Measurements from ENCODE around the gene ARHGEF9.

The ARHGEF9 gene

GRCh38 chrX:63746278-63746677 is 38.7 kb downstream of the ARHGEF9 start:
- H3K27ac ChIP-seq (ENCODE audit: low read length), result no peak overlapping the region
- H3K36me3 ChIP-seq (ENCODE audit: insufficient read depth, low read depth, low read length), result no peaks in the 10 kb centered on the region
- H3K4me1 ChIP-seq (ENCODE audit: insufficient read depth, low read length), result peaks cover 6% of the 10 kb centered on the region; the same call in 1 of the 2 replicates
- no peak overlapping the region for H3K4me3 ChIP-seq (ENCODE audit: low read length)
- H3K9ac ChIP-seq (ENCODE audit: low read depth, low read length), result no peak overlapping the region
- no peaks in the 10 kb centered on the region for H3K9me3 ChIP-seq (ENCODE audit: insufficient read depth, low read depth, low read length)
- H3K27me3 ChIP-seq (ENCODE audit: insufficient read depth, low read length), result no peaks in the 10 kb centered on the region

- Histone ChIP-seq H3K4me1 (ENCODE audit: insufficient read depth, low read length) (no peaks in the 10 kb centered on the region; the same call in 1 of the 2 replicates), H3K36me3 (ENCODE audit: insufficient read depth, low read depth, low read length) (no peaks in the 10 kb centered on the region), H3K9ac (ENCODE audit: low read depth, low read length) (no peak overlapping the region), H3K9me3 (ENCODE audit: insufficient read depth, low read depth, low read length) (no peaks in the 10 kb centered on the region), H3K27ac (ENCODE audit: low read length) (no peak overlapping the region), H3K27me3 (ENCODE audit: insufficient read depth, low read length) (no peaks in the 10 kb centered on the region), H3K4me3 (ENCODE audit: low read length) (no peak overlapping the region)
Measured at GRCh38 chrX:63744850-63745394, 40.1 kb downstream of the ARHGEF9 start.

GRCh38 chrX:63743596-63743995 is 41.4 kb downstream of the ARHGEF9 start:
- Histone ChIP-seq H3K4me1 (ENCODE audit: insufficient read depth, low read length) (no peaks in the 10 kb centered on the region; the same call in 1 of the 2 replicates), H3K9me3 (ENCODE audit: insufficient read depth, low read depth, low read length) (no peaks in the 10 kb centered on the region), H3K9ac (ENCODE audit: low read depth, low read length) (no peak overlapping the region), H3K4me3 (ENCODE audit: low read length) (no peak overlapping the region), H3K27ac (ENCODE audit: low read length) (no peak overlapping the region), H3K36me3 (ENCODE audit: insufficient read depth, low read depth, low read length) (no peaks in the 10 kb centered on the region), H3K27me3 (ENCODE audit: insufficient read depth, low read length) (no peaks in the 10 kb centered on the region)

- Histone ChIP-seq H3K36me3 (ENCODE audit: insufficient read depth, low read depth, low read length) (no peaks in the 10 kb centered on the region), H3K9ac (ENCODE audit: low read depth, low read length) (no peak overlapping the region), H3K9me3 (ENCODE audit: insufficient read depth, low read depth, low read length) (no peaks in the 10 kb centered on the region), H3K27me3 (ENCODE audit: insufficient read depth, low read length) (no peaks in the 10 kb centered on the region), H3K27ac (ENCODE audit: low read length) (no peak overlapping the region), H3K4me3 (ENCODE audit: low read length) (no peak overlapping the region), H3K4me1 (ENCODE audit: insufficient read depth, low read length) (no peaks in the 10 kb centered on the region; the same call in 1 of the 2 replicates)
Measured at GRCh38 chrX:63740382-63740781, 44.6 kb downstream of the ARHGEF9 start.

GRCh38 chrX:63739885-63740284 is 45.1 kb downstream of the ARHGEF9 start:
- H3K27ac ChIP-seq (ENCODE audit: low read length), result no peak overlapping the region
- no peak overlapping the region for H3K9ac ChIP-seq (ENCODE audit: low read depth, low read length)
- H3K27me3 ChIP-seq (ENCODE audit: insufficient read depth, low read length), result no peaks in the 10 kb centered on the region
- H3K9me3 ChIP-seq (ENCODE audit: insufficient read depth, low read depth, low read length), result no peaks in the 10 kb centered on the region
- no peaks in the 10 kb centered on the region; the same call in 1 of the 2 replicates for H3K4me1 ChIP-seq (ENCODE audit: insufficient read depth, low read length)
- H3K4me3 ChIP-seq (ENCODE audit: low read length), result no peak overlapping the region
- H3K36me3 ChIP-seq (ENCODE audit: insufficient read depth, low read depth, low read length), result no peaks in the 10 kb centered on the region

GRCh38 chrX:63738696-63739095 is 46.3 kb downstream of the ARHGEF9 start:
- H3K9me3 ChIP-seq (ENCODE audit: insufficient read depth, low read depth, low read length), result no peaks in the 10 kb centered on the region
- no peak overlapping the region for H3K27ac ChIP-seq (ENCODE audit: low read length)
- no peaks in the 10 kb centered on the region; the same call in 1 of the 2 replicates for H3K4me1 ChIP-seq (ENCODE audit: insufficient read depth, low read length)
- no peak overlapping the region for H3K9ac ChIP-seq (ENCODE audit: low read depth, low read length)
- H3K4me3 ChIP-seq (ENCODE audit: low read length), result no peak overlapping the region
- H3K36me3 ChIP-seq (ENCODE audit: insufficient read depth, low read depth, low read length), result no peaks in the 10 kb centered on the region
- H3K27me3 ChIP-seq (ENCODE audit: insufficient read depth, low read length), result no peaks in the 10 kb centered on the region

GRCh38 chrX:63737131-63737921 is 47.7 kb downstream of the ARHGEF9 start:
- Histone ChIP-seq H3K9ac (ENCODE audit: low read depth, low read length) (no peak overlapping the region), H3K27ac (ENCODE audit: low read length) (no peak overlapping the region), H3K9me3 (ENCODE audit: insufficient read depth, low read depth, low read length) (no peaks in the 10 kb centered on the region), H3K4me1 (ENCODE audit: insufficient read depth, low read length) (no peaks in the 10 kb centered on the region; the same call in 1 of the 2 replicates), H3K27me3 (ENCODE audit: insufficient read depth, low read length) (no peaks in the 10 kb centered on the region), H3K4me3 (ENCODE audit: low read length) (no peak overlapping the region), H3K36me3 (ENCODE audit: insufficient read depth, low read depth, low read length) (no peaks in the 10 kb centered on the region)

GRCh38 chrX:63735882-63736281 is 49.1 kb downstream of the ARHGEF9 start:
- no peaks in the 10 kb centered on the region for H3K36me3 ChIP-seq (ENCODE audit: insufficient read depth, low read depth, low read length)
- no peaks in the 10 kb centered on the region for H3K27me3 ChIP-seq (ENCODE audit: insufficient read depth, low read length)
- no peaks in the 10 kb centered on the region; the same call in 1 of the 2 replicates for H3K4me1 ChIP-seq (ENCODE audit: insufficient read depth, low read length)
- H3K9ac ChIP-seq (ENCODE audit: low read depth, low read length), result no peak overlapping the region
- H3K4me3 ChIP-seq (ENCODE audit: low read length), result no peak overlapping the region
- no peaks in the 10 kb centered on the region for H3K9me3 ChIP-seq (ENCODE audit: insufficient read depth, low read depth, low read length)
- no peak overlapping the region for H3K27ac ChIP-seq (ENCODE audit: low read length)

- no peak overlapping the region for H3K4me3 ChIP-seq (ENCODE audit: low read length)
- no peaks in the 10 kb centered on the region for H3K4me1 ChIP-seq (ENCODE audit: insufficient read depth, low read length)
- H3K36me3 ChIP-seq (ENCODE audit: insufficient read depth, low read depth, low read length), result peaks cover 44% of the 10 kb centered on the region; the same call in 1 of the 2 replicates
- H3K27ac ChIP-seq (ENCODE audit: low read length), result no peak overlapping the region
- no peaks in the 10 kb centered on the region for H3K27me3 ChIP-seq (ENCODE audit: insufficient read depth, low read length)
- H3K9ac ChIP-seq (ENCODE audit: low read depth, low read length), result no peak overlapping the region
- no peaks in the 10 kb centered on the region for H3K9me3 ChIP-seq (ENCODE audit: insufficient read depth, low read depth, low read length)
Measured at GRCh38 chrX:63720293-63720692, 64.7 kb downstream of the ARHGEF9 start.

- Histone ChIP-seq H3K27ac (ENCODE audit: low read length) (no peak overlapping the region), H3K27me3 (ENCODE audit: insufficient read depth, low read length) (no peaks in the 10 kb centered on the region), H3K4me1 (ENCODE audit: insufficient read depth, low read length) (no peaks in the 10 kb centered on the region), H3K9ac (ENCODE audit: low read depth, low read length) (no peak overlapping the region), H3K36me3 (ENCODE audit: insufficient read depth, low read depth, low read length) (peaks cover 44% of the 10 kb centered on the region; the same call in 1 of the 2 replicates), H3K4me3 (ENCODE audit: low read length) (no peak overlapping the region), H3K9me3 (ENCODE audit: insufficient read depth, low read depth, low read length) (no peaks in the 10 kb centered on the region)
Measured at GRCh38 chrX:63719633-63720032, 65.4 kb downstream of the ARHGEF9 start.

- H3K9me3 ChIP-seq (ENCODE audit: insufficient read depth, low read depth, low read length), result no peaks in the 10 kb centered on the region
- no peak overlapping the region for H3K27ac ChIP-seq (ENCODE audit: low read length)
- no peaks in the 10 kb centered on the region for H3K27me3 ChIP-seq (ENCODE audit: insufficient read depth, low read length)
- no peak overlapping the region for H3K4me3 ChIP-seq (ENCODE audit: low read length)
- no peaks in the 10 kb centered on the region; the same call in 1 of the 2 replicates for H3K4me1 ChIP-seq (ENCODE audit: insufficient read depth, low read length)
- no peak overlapping the region for H3K9ac ChIP-seq (ENCODE audit: low read depth, low read length)
- peaks cover 44% of the 10 kb centered on the region; the same call in 1 of the 2 replicates for H3K36me3 ChIP-seq (ENCODE audit: insufficient read depth, low read depth, low read length)
Measured at GRCh38 chrX:63718010-63718694, 66.9 kb downstream of the ARHGEF9 start.

All from iPS-20b (cell line).